Neural cell (in vitro differentiated cells): Measurements from ENCODE around the gene MAN2B2. TPM values are rescaled to one million over a fixed set of nuclear protein-coding genes. Genes with fewer than 3 reads are reported as not detected.

Experiments used
- H2AFZ ChIP-seq: fragments of 200-600, 300-800 bp; sonication (generic), shearing (Covaris generic); 2 replicates; pipeline ENCODE4 v1.6.0; 2014; ENCODE audit warnings: low read depth, mild to moderate bottlenecking, antibody characterized with exemption, low read length, moderate library complexity
- H3F3A ChIP-seq: fragments of 200-600 bp; shearing (Covaris generic); 2 replicates; pipeline ENCODE4 v1.6.1; 2016; ENCODE audit warnings: mild to moderate bottlenecking, moderate library complexity, mixed read lengths, antibody characterized with exemption, low read length; ENCODE audit not compliant: insufficient read depth, poor library complexity, severe bottlenecking
- H3K27ac ChIP-seq: fragments of 200-600, 300-800 bp; sonication (generic), shearing (Covaris generic); 2 replicates; pipeline ENCODE4 v1.5.1; 2014; ENCODE audit warnings: mild to moderate bottlenecking, low read length, moderate library complexity
- H3K27me3 ChIP-seq: fragments of 300-800, 200-600 bp; sonication (generic), shearing (Covaris generic); 2 replicates; pipeline ENCODE4 v1.6.0; 2014; ENCODE audit warnings: mild to moderate bottlenecking, low read depth, low read length, moderate library complexity; ENCODE audit not compliant: insufficient read depth
- H3K36me3 ChIP-seq: fragments of 300-800, 200-600 bp; sonication (generic), shearing (Covaris generic); 2 replicates; pipeline ENCODE4 v1.5.1; 2014; ENCODE audit warnings: mild to moderate bottlenecking, antibody characterized with exemption, low read length, moderate library complexity; ENCODE audit not compliant: insufficient read depth
- H3K4me2 ChIP-seq: fragments of 300-800, 200-600 bp; sonication (generic), shearing (Covaris generic); 2 replicates; pipeline ENCODE4 v1.6.0; 2014; ENCODE audit warnings: mild to moderate bottlenecking, low read length
- H3K4me3 ChIP-seq: fragments of 300-800, 200-600 bp; sonication (generic), shearing (Covaris generic); 2 replicates; pipeline ENCODE4 v1.5.1; 2014; ENCODE audit warnings: mild to moderate bottlenecking, low read length, moderate library complexity
- H3K79me2 ChIP-seq: fragments of 200-600 bp; shearing (Covaris generic); replicated peaks from 2 replicates; pipeline ENCODE4 v1.6.0; 2014; ENCODE audit warnings: mild to moderate bottlenecking, low read length, moderate library complexity; ENCODE audit not compliant: insufficient read depth
- H3K9ac ChIP-seq: fragments of 300-800, 200-600 bp; sonication (generic), shearing (Covaris generic); 2 replicates; pipeline ENCODE4 v1.6.1; 2016; ENCODE audit warnings: mild to moderate bottlenecking, low read length, mixed read lengths
- H3K9me2 ChIP-seq: fragments of 200-600 bp; shearing (Covaris generic); 2 replicates; pipeline ENCODE4 v1.6.1; 2016; ENCODE audit warnings: mild to moderate bottlenecking, low read length, mixed read lengths; ENCODE audit not compliant: insufficient read depth
- H3K9me3 ChIP-seq: fragments of 200-600, 300-800 bp; sonication (generic), shearing (Covaris generic); 2 replicates; pipeline ENCODE4 v1.6.1; 2016; ENCODE audit warnings: mild to moderate bottlenecking, mixed run types, low read length, moderate library complexity, mixed read lengths
- H4K20me1 ChIP-seq: fragments of 200-600 bp; shearing (Covaris generic); 2 replicates; pipeline ENCODE4 v1.6.1; 2016; ENCODE audit warnings: mild to moderate bottlenecking, mixed run types; ENCODE audit not compliant: insufficient read depth
- EP300 ChIP-seq: fragments of 450-650 bp; conservative IDR thresholded peaks from 2 replicates; pipeline ENCODE4 v1.6.1; 2014; ENCODE audit warnings: antibody characterized with exemption, mild to moderate bottlenecking, moderate library complexity; ENCODE audit not compliant: poor library complexity, severe bottlenecking
- EZH2 ChIP-seq: fragments of 200-600, 300-800 bp; shearing (Covaris generic), sonication (generic); IDR thresholded peaks from 2 replicates; pipeline ENCODE4 v1.6.1; 2014; ENCODE audit warnings: antibody characterized with exemption, low read length, borderline replicate concordance, mild to moderate bottlenecking; ENCODE audit not compliant: insufficient read depth, poor library complexity, severe bottlenecking
- MXI1 ChIP-seq: fragments of 450-650 bp; conservative IDR thresholded peaks from 2 replicates; pipeline ENCODE4 v1.6.1; 2014; ENCODE audit warnings: antibody characterized with exemption, mild to moderate bottlenecking; ENCODE audit not compliant: poor library complexity, severe bottlenecking
- POLR2AphosphoS5 ChIP-seq: IDR thresholded peaks from 2 replicates; pipeline ENCODE4 v1.6.1; 2012
- RAD21 ChIP-seq: fragments of 450-650 bp; conservative IDR thresholded peaks from 2 replicates; pipeline ENCODE4 v1.6.1; 2014; ENCODE audit warnings: antibody characterized with exemption, mild to moderate bottlenecking, moderate library complexity
- SMC3 ChIP-seq: fragments of 450-650 bp; conservative IDR thresholded peaks from 2 replicates; pipeline ENCODE4 v1.6.1; 2014; ENCODE audit warnings: antibody characterized with exemption, mild to moderate bottlenecking, moderate library complexity; ENCODE audit not compliant: poor library complexity
- TAF1 ChIP-seq: IDR thresholded peaks from 2 replicates; pipeline ENCODE4 v1.6.1; 2012; ENCODE audit warnings: low read depth
- polyA plus RNA-seq: library from polyadenylated mRNA; depleted of rRNA; stranded (reverse); fragments of >200 nt; gene quantifications from 2 replicates; pipeline ENCODE4 v1.2.3, GENCODE V29; 2014
- TF ChIP-seq, protein P1 (sequence below): IDR thresholded peaks from 2 replicates; pipeline ENCODE4 v1.6.1; 2012; ENCODE audit warnings: borderline replicate concordance
- TF ChIP-seq, protein P2 (sequence below): fragments of 450-650 bp; IDR thresholded peaks from 2 replicates; pipeline ENCODE4 v1.5.1; 2014; ENCODE audit warnings: antibody characterized with exemption, mild to moderate bottlenecking, moderate library complexity; ENCODE audit not compliant: poor library complexity, severe bottlenecking

MAN2B2 gene
- polyA plus RNA-seq, 1 donor from 2014 or later = 7.5 TPM

DNA sequence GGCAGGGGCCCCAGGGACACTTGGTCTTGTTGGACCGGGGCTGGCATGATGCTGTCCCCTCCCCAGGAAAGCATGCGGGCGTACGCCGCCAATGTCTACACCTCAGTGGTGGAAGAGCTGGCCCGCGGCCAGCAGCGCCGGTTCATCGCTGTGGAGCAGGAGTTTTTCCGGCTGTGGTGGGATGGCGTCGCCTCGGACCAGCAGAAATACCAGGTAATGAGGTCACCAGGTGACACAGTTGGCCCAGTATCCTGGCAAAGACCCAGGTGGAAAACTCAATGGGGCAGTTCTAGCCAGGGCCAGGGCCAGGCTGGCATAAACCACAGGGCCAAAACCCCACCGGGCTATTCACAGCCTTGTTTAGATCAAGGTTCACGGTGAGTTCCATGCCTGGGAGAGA, 1.5 kb downstream of the MAN2B2 start:
- H3K9ac ChIP-seq = no peak overlapping the region
- TF ChIP-seq MXI1 = no peak
- TF ChIP-seq, protein P1, sequence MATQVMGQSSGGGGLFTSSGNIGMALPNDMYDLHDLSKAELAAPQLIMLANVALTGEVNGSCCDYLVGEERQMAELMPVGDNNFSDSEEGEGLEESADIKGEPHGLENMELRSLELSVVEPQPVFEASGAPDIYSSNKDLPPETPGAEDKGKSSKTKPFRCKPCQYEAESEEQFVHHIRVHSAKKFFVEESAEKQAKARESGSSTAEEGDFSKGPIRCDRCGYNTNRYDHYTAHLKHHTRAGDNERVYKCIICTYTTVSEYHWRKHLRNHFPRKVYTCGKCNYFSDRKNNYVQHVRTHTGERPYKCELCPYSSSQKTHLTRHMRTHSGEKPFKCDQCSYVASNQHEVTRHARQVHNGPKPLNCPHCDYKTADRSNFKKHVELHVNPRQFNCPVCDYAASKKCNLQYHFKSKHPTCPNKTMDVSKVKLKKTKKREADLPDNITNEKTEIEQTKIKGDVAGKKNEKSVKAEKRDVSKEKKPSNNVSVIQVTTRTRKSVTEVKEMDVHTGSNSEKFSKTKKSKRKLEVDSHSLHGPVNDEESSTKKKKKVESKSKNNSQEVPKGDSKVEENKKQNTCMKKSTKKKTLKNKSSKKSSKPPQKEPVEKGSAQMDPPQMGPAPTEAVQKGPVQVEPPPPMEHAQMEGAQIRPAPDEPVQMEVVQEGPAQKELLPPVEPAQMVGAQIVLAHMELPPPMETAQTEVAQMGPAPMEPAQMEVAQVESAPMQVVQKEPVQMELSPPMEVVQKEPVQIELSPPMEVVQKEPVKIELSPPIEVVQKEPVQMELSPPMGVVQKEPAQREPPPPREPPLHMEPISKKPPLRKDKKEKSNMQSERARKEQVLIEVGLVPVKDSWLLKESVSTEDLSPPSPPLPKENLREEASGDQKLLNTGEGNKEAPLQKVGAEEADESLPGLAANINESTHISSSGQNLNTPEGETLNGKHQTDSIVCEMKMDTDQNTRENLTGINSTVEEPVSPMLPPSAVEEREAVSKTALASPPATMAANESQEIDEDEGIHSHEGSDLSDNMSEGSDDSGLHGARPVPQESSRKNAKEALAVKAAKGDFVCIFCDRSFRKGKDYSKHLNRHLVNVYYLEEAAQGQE = no peak
- TF ChIP-seq SMC3 = no peak
- no peak for TF ChIP-seq RAD21
- TF ChIP-seq EP300 = no peak
- no peak for TF ChIP-seq POLR2AphosphoS5
- no peak for TF ChIP-seq EZH2
- TF ChIP-seq TAF1 = no peak
- TF ChIP-seq, protein P2, sequence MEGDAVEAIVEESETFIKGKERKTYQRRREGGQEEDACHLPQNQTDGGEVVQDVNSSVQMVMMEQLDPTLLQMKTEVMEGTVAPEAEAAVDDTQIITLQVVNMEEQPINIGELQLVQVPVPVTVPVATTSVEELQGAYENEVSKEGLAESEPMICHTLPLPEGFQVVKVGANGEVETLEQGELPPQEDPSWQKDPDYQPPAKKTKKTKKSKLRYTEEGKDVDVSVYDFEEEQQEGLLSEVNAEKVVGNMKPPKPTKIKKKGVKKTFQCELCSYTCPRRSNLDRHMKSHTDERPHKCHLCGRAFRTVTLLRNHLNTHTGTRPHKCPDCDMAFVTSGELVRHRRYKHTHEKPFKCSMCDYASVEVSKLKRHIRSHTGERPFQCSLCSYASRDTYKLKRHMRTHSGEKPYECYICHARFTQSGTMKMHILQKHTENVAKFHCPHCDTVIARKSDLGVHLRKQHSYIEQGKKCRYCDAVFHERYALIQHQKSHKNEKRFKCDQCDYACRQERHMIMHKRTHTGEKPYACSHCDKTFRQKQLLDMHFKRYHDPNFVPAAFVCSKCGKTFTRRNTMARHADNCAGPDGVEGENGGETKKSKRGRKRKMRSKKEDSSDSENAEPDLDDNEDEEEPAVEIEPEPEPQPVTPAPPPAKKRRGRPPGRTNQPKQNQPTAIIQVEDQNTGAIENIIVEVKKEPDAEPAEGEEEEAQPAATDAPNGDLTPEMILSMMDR = no peak

DNA sequence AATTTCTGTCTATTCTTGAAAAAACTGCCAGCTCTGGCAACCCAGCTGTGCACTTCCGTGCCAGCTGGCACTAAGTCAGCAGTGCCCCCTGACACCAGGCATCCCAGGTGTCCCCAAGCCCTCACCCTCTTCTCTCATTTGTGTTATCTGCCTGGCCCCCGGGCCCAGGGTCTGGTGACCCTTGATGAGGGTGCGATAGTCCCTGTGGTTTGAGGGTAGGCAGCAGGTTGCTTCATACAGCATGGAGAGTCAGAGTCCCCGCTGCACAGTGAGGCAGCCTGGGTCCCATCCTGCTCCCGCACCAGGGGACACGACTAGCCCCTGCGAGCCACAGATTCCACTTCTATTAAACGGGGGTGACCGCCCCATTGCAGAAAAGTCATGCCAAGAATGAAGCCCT, 1.9 kb downstream of the MAN2B2 start:
- no peak for TF ChIP-seq SMC3
- Histone ChIP-seq H3K36me3 (peaks cover 10% of the 10 kb centered on the region), H3K27me3 (no peaks in the 10 kb centered on the region), H3K9ac (no peak overlapping the region), H2AFZ (no peak overlapping the region), H3K4me3 (no peak overlapping the region), H3K9me2 (no peaks in the 10 kb centered on the region), H3F3A (no peaks in the 10 kb centered on the region), H3K79me2 (no peaks in the 10 kb centered on the region), H4K20me1 (no peaks in the 10 kb centered on the region), H3K27ac (no peak overlapping the region), H3K4me2 (no peak overlapping the region), H3K9me3 (no peaks in the 10 kb centered on the region)

More for the DNA sequence above, 1.5 kb downstream of the MAN2B2 start:
- H3K9me2 ChIP-seq = no peaks in the 10 kb centered on the region
- H3K27me3 ChIP-seq = no peaks in the 10 kb centered on the region
- H3K36me3 ChIP-seq = peaks cover 6% of the 10 kb centered on the region
- H4K20me1 ChIP-seq = no peaks in the 10 kb centered on the region
- no peaks in the 10 kb centered on the region for H3K9me3 ChIP-seq
- H3K4me2 ChIP-seq = no peak overlapping the region
- H3K27ac ChIP-seq = no peak overlapping the region
- H3K79me2 ChIP-seq = no peaks in the 10 kb centered on the region
- H2AFZ ChIP-seq = no peak overlapping the region
- H3F3A ChIP-seq = no peaks in the 10 kb centered on the region
- no peak overlapping the region for H3K4me3 ChIP-seq

DNA sequence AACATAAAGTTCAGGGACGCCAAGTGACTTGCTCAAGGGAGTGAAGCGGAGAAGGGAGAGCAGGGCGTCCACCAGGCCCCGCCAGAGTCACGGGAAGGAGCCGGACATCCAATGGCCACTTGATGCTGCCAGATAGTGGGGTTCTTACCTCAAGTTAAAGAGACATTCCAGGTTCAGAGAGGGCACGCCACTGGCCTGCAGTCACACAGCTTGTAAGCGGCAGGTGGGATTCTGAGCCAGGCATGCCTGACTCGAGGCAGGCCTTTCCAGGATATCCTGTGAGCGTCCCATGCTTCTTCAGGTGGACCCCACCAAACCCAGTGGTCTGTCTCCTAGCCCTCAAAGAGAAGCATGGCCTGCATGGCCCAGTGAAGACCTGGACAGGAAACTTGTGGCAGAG, 2.4 kb downstream of the MAN2B2 start:
- no peak overlapping the region for H3K9ac ChIP-seq
- H3K27me3 ChIP-seq = no peaks in the 10 kb centered on the region
- no peak overlapping the region for H3K27ac ChIP-seq
- H3K9me2 ChIP-seq = no peaks in the 10 kb centered on the region
- H2AFZ ChIP-seq = no peak overlapping the region
- TF ChIP-seq RAD21 (no peak), SMC3 (no peak), POLR2AphosphoS5 (no peak), EP300 (no peak), TAF1 (no peak), EZH2 (no peak), MXI1 (no peak)
- TF ChIP-seq, protein P2 = no peak
- TF ChIP-seq, protein P1 = no peak
- H3K36me3 ChIP-seq = peaks cover 10% of the 10 kb centered on the region
- H3K4me2 ChIP-seq = no peak overlapping the region
- no peaks in the 10 kb centered on the region for H4K20me1 ChIP-seq
- H3K79me2 ChIP-seq = no peaks in the 10 kb centered on the region
- no peak overlapping the region for H3K4me3 ChIP-seq
- no peaks in the 10 kb centered on the region for H3F3A ChIP-seq
- no peaks in the 10 kb centered on the region for H3K9me3 ChIP-seq
